Activated T-cell treated with anti-CD3 and anti-CD28 coated beads for 1 hour (primary cell): Measurements from ENCODE around the gene ZNF503.

Experiments used
- DNase-seq: peaks from one replicate; pipeline ENCODE4 v3.0.0-alpha.2; 2020; ENCODE audit warnings: low read depth

The ZNF503 gene, protein sequence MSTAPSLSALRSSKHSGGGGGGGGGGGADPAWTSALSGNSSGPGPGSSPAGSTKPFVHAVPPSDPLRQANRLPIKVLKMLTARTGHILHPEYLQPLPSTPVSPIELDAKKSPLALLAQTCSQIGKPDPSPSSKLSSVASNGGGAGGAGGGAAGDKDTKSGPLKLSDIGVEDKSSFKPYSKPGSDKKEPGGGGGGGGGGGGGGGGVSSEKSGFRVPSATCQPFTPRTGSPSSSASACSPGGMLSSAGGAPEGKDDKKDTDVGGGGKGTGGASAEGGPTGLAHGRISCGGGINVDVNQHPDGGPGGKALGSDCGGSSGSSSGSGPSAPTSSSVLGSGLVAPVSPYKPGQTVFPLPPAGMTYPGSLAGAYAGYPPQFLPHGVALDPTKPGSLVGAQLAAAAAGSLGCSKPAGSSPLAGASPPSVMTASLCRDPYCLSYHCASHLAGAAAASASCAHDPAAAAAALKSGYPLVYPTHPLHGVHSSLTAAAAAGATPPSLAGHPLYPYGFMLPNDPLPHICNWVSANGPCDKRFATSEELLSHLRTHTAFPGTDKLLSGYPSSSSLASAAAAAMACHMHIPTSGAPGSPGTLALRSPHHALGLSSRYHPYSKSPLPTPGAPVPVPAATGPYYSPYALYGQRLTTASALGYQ

DNA sequence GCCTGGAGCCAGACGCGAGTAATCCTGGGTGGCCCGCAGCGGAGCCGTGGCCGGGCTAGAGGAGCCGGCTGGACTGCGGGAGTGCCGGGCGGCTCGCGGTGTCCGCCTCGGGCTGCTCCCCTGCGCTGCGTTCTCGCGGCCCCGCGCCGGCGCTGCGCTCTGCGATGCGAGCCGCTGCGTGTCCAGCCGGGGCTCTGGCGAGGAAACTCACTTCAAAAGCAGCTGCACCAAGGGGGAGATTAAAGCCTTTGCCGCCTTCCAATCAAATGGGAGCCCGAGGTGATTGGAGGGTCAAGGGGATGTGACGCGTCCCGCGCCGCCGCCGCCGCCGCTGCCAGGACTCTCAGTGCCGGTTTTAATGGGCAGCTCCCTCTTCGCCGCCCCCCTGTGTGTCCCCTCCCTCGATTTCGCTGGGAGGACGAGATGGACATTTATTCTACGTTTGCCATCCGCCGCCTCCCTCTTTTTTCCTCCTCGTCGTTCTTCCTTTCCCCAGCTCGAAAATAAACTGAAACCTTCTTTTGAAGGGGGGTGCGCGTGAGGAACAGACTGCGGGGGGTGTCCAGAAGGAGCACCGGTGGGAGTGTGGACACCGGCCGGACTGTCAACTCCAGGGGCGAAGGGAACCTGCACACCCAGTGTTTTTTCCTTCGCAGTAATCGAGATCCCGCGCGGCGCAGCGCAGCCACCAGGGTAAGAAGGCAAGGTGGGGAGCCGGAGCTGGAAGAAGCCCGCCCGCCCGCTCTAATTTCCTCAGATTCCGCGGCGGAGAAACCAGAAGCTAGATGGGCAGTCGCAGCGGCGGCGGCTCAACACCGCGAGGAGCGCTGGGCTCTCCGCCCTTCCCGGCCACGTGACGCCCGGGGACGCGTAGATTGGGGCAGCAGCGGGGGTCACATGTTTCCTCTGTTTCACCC, at the start of gene ZNF503:
Gene ZNF503 (minus strand): TSS at position 196 of the 917 bp plus-strand sequence. CDS start 345 bp downstream, outside the sequence.
- DNase-seq = no peak

DNA sequence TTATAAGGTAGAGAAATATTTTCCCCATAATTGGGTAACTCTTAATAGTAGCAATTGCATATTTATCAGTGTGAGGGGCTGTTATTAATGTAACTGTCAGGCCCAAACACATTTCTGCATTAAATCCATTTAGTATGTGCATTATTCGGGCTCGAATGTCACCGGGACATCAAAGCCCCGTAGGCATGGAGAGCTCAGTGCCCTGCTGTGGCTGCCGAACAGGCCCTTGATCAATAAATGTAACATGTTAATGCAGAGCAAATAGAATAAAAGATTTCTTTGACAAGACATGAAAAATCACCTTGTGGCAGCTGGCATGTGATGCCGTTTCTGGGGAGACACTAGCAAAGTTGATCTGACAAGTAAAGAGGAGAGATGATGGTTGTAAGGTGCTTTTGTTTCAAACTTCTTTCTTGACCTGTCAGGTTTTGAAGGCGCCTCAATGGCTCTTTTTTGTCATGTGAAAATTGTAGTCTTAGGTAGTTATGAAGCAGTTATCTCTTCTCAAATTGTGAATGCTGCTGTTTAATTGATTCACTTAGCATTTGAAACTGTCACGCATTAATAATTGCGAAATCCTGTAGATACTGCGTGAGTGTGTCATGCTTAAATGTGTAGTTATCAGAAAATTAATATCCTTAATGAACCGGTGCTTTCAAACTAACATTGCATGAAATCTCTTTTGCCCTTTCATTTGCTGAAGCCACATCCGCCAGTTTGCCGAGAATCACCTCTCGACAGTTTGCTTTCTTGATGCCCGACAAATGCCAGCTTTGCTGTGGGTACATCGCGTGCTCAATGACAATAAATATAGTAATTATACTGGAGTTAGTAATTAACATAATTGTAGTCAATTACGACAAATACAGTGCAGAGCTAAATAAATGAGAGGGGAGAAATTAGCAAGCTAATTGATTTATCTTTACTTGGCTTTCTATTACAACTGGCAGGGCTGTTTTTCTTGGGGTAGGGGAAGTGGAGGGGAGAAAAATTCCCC, 49.4 kb upstream of the ZNF503 start:
- no peak for DNase-seq

DNA sequence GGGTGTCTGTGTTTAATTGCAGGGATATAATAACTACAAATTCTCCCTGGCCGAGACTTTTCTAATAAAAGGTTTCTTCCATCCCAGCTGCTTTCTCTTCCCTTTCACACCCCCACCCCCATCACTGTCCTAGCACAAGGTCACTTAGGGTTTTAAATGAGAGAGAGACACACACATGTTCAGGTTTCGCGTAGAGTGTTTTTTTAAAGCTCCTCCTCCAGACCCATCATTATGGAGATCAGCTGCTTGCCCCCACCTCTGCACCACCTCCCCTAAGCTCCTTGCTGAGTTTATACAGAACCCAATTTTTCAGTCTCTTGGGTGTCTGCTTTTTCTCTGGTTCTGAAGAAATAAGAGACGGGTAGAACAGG, 48.5 kb upstream of the ZNF503 start:
- DNase-seq = no peak

DNA sequence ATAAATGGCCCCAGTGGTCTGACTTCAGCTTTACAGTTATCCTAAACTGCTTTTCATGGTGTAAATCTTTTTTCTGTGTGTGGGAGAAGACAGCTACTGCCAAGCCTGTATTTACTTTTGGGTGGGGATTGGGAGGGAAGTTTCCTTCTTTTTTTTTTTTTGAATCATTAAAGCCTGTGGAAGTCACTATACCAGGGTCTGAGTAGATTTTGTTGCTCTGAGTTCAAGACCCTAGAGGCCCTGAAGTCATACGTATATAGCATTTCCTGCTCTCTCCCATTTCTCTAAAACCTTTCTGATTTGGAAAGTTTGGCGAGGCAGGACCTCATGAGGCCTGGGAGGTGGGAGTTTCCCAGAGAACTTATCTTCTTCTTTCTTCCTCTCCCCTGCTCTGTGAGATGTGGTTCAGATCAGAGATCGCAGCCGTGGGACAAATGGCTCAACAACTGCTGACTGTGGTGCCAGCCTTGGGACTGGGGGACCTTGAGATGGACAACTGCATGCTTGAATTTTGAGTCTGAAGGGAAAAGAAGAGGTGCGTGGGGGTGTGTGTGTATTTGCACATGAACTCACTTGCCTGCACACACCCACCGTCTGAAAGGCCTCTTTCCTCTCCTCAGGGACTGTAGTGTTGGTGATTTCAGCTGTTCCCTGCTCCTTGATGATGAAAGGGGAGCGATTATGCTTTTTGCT, 48.0 kb upstream of the ZNF503 start:
- DNase-seq = no peak

DNA sequence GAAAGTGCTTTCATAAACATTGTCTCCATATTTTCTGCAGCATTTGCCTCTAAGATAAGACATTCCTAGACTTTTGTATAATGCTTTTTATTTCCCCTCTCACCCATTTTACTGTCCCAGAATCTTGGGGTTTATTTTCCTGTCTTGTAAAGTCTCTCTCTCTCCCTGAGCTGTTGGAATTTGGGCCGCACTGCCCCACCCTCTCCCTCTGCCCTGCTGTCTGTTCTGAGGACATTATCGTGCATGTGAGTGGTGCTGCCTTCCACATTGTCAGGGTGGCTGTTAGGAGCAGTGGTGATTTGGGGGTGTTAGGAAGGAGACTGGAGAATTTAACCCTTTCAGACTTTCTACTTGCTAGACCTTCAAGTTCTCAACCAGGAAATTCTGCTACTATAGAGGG, 46.6 kb upstream of the ZNF503 start:
- no peak for DNase-seq

DNA sequence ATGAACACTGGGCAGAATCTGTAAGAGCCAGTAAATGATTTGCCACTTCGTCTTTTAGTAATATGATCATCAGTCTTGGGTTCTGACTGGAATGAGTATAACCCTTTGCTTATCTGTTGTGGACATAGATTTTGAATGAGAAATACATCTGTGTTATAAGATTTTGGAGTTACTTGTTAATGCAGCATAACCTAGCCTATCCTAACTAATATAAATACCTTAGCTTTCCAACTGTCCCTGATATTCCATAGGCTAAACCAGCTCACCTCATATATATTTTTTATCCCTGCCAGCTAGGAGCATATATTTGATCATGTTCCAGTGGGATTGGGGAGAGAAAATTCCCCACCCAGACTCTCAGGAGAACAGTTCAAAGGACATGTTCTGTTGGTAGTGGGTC, 44.9 kb upstream of the ZNF503 start:
- no peak for DNase-seq

DNA sequence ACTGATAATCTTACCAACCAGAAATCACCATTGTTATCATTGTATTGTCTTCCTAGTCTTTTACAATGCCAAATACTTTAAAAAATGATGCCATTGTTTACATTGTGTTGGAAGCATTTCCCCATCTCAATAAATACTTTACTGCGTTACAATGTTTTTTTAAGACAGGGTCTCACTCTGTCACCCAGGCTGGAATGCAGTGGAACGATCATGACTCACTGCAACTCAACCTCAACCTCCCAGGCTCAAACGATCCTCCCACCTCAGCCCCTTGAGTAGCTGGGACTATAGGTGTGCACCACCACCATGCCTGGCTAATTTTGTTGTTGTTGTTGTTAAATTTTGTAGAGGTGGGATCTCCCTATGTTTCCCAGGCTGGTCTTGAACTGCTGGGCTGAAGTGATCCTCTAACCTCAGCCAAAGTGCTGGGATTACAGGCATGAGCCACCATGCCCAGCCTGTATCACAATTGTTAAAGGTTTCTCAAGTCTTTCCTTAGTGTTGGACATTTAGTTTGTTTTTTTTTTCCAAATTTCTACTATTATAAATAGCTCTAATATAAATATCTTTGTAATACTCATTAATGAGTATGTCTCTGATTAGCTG, 43.3 kb upstream of the ZNF503 start:
- no peak for DNase-seq

DNA sequence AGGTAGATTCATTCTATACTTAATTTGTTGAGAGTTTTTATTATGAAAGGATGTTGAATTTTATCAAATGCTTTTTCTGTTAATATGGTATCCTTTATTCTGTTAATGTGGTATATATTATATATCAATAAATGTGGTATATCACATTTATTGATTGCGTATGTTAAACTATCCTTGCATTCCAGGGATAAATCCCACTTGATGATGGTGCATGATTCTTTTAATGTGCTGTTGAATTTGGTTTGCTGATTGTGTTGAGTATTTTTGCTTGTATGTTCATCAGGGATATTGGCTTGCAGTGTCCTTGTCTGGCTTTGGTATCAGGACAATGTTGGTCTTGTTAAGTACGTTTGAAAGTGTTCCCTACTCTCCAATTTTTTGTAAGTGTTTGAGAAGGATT, 41.8 kb upstream of the ZNF503 start:
- no peak for DNase-seq

DNA sequence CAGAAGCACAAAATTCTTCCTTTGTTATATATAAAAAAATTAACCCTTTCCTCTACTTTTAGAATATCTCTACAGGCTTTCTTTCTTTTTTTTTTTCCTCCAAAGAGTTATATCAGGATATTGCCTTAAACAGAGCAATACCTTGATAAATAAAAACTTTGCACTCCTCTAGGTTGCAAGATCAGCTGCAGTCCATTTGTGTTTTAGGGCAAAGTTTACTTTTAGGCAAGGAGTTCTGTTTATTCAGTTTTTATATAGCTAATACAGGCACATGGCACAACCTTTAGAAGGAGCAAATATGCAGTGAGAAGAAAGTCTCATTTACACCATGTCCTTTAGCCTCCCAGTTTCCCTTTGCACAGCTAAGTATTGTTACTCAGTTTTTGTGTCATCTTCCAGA, 40.1 kb upstream of the ZNF503 start:
- DNase-seq = no peak

DNA sequence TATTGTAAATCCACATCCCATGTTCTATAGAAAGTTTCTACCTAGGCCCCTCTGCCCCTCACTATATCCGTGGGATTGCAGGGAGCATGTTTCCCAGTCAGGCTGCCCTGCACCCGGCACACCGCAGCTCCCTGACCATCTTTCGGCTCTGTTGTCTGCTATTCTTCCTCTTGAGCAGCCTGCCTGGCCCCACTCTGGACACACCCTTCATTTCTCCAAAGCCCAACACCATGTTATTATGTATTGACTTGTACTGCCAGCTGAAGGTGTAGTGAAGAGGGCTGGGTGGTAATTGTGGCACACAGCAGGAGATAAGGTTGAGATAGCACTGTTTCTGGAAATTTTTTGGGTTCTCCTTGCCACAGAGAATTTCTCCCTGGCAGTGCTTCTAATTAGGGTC, 39.6 kb upstream of the ZNF503 start:
- DNase-seq = no peak

DNA sequence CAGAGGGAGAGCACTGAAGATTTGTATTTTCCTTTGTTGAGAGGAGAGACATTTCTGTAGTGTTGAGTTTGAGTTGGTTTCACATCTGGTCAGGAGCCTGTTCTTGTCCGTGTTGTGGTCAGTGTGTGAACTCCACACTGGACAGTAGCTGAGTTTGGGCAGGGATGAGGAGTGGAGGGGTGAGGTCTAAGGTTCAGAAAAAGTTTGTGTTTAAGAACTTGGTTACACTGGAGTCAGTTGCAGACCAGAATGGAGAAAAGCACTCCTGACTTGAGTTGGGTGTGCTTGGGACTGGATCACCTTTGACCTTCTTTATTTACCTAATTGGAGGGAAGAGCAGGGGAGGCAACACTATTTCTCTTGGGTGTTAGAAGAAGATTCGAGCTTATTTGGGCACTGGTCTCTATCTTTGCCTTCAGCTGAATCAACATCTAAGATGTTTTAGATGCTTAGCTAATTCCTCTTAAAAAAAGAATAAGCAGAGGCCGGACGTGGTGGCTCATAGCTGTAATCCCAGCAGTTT, 38.8 kb upstream of the ZNF503 start:
- DNase-seq = no peak

DNA sequence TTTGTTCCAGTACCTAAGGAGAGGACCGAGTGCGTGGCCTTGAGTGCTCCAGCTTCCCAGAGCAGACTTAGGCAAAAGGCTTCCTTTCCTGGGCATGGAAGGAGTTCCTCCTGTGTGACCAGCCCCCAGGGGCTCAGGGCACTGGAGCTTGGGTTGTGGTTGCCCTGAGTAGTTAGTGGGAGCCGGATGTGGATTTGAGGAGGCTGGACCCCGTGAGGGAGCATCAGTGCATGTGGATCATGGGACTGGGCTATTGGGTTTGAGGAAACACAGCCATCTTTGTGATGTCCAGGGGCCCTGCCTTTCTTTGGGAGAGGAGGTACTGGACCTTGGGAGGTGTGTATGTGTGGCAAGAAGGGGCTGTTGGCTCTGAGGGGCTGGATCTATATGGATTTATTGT, 38.2 kb upstream of the ZNF503 start:
- no peak for DNase-seq

DNA sequence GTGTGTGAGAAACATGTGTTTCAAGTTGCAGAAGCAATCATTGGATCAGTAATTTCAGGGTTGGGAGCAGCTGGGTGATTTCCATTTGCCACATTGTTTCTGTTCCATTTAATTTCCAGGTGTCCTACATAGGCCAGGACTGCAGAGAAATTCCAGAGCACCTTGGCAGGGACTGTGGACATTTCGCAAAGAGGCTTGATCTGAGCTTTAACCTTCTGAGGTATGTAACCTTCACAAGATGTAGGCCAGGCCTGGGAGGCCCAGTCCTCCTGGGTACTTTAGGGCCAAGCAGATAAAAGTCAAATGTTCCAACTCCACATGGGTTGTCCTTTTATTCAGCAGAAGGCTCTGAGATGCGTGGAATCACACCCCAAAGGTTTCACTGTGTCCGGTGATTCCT, 36.7 kb upstream of the ZNF503 start:
- DNase-seq = no peak

DNA sequence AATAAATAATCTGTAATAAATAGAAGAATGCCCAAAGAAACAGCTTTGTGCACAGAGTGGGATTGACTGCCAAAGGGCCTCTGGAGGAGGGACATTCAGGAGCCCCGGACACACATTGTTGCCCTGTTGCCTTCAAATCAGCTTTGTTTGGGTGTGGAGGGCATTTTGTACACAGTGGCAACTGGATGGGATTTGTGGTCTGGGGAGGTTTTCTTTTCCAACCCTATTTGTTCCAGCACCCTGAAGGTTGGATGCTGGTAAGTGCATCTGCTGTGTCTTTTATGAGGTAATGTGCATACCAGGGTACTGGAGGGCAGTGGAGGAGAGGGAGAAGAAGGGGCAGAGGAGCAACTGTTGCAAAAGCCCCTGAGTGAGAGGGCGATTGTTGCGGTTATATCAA, 36.1 kb upstream of the ZNF503 start:
- no peak for DNase-seq

DNA sequence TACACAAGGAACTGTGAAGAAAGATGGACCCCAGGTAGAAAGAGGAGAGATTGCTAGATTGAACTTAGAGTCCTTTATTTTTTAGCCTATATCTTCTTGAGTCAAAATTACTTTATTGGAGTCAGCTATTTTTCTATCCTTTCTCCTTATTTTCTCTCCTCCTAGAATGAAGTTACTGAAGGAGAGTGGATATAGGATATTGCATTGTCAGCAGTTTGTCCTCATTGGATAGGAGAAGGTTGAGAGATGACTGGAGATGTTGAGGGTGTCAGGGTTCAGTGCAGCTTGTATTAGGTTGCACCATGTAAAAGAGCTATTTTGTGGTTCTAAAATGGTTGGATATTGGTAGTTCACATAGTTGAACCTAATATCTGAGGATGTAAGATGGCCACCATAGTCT, 35.3 kb upstream of the ZNF503 start:
- DNase-seq = no peak

DNA sequence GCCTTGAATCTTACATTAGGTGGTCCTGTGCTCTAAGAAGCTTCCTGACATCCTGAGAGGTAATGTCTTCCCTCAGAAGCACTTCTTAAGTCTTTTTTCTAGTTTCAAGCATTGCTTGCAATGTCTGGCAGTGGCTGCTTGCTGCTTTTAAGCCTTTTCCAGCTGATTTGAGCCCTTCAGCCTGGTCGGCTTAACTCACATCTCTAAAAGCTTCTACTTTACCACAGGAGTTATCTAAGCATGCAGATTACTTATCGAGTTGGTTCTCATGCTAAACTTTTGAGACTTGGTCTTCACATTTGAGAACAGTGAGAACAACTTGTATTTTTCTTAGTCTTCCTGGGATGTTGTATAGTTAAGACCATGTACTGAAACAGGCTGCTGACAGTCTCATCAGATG, 33.7 kb upstream of the ZNF503 start:
- no peak for DNase-seq

DNA sequence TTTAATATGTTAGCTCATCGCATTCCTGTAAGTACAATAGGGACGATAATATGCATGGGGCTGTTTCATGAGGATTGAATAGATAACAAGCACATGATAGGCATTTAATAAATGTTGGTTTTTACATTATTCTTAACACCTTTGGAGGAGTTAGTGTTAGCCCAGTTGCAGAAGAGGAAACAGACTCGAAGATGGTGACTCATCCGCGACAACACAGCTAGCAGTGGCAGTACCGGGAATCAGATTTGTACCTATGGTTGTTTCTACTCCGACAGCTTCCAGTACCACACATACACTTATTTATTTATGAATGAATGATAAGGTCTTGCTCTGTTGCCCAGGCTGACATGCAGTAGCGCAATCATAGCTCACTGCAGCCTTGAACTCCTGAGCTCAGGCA, 32.7 kb upstream of the ZNF503 start:
- DNase-seq = no peak

DNA sequence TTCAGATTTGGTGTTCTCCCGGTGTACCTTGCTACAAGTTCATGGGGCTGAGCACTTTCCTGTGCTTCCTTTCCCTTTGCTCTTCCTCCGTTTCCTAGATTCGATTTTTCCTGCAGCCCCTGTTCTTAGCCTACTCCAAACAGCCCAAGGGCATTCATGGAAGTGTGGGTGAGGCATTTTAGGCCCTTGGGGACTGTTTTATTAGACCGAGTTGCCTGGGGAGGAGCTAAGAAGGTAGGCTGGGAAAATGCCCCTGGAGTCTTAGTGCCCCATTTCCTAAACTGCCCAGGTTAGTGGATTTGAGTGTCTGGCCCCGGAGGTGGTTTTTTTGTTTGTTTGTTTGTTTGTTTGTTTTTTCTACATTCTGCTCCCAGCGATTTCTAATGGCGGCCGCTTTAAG, 31.7 kb upstream of the ZNF503 start:
- no peak for DNase-seq

DNA sequence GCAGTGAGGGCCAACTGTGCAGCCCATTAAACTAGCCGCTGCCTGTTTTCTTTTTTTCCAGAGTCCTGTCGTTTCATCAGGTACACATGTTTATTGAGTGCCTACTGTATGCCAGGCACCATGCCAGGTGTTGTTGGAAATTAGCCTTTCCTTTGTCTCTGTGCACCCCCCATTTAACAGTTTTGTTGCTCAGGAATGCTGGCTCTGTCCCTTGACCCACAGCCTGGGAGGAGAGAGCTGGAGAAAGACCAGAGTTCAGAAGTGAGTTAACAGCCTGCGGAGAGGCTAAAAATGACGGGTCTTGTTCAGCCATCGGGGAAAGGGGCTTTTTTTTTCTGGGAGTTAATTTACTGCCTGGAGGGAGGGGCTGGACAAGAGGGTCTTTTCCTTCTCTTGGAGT, 31.2 kb upstream of the ZNF503 start:
- DNase-seq = no peak

DNA sequence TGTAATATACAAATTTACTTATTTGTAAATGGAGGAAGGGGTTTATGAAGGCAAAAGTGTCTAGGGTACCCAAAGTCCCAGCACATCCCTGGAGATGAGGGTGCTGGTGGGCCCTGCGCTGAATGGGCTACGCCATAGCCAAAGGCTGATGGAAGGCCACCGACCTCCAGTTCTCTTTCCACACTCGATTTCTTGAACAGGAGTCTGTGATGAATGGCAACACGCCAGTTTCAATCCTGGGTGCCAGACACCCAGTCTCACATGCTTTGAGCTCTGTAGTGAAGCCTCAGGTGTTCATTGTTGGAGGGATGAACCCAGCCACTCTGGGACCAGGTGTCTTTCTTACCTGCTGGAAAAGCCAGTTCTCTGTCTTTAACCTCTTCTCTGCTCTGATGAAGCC, 30.6 kb upstream of the ZNF503 start:
- no peak for DNase-seq
